SKM-1 treated with dmso at 0.1 percent for 144 hours (cell line): ENCODE measurements around the gene HIRA.

ENCODE experiments used
- DNase-seq: peaks from one replicate; lab custom pipeline; 2025; ENCODE audit not compliant: unreplicated experiment; lab: John Stamatoyannopoulos, UW

The HIRA gene

DNA sequence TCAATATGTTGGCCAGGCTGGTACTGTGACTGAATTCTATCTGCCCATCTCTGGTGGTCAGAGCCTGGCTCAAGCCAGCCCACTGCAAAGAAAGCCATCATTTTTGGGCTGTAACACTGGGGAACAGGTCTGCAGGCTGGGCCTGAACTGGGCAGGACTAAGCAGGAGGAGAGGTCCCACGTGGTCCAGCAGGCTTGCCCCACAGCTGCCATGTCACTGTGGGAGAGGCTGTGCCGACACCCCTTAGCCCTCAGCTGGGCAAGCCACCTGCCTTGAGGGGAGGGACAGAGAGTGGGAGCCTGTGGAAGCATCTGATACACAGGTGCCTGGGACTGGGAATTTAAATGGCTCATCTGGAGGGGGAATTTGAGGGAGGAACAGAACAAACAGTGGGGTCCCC, 73.3 kb downstream of the HIRA start:
- DNase-seq, result no peak

DNA sequence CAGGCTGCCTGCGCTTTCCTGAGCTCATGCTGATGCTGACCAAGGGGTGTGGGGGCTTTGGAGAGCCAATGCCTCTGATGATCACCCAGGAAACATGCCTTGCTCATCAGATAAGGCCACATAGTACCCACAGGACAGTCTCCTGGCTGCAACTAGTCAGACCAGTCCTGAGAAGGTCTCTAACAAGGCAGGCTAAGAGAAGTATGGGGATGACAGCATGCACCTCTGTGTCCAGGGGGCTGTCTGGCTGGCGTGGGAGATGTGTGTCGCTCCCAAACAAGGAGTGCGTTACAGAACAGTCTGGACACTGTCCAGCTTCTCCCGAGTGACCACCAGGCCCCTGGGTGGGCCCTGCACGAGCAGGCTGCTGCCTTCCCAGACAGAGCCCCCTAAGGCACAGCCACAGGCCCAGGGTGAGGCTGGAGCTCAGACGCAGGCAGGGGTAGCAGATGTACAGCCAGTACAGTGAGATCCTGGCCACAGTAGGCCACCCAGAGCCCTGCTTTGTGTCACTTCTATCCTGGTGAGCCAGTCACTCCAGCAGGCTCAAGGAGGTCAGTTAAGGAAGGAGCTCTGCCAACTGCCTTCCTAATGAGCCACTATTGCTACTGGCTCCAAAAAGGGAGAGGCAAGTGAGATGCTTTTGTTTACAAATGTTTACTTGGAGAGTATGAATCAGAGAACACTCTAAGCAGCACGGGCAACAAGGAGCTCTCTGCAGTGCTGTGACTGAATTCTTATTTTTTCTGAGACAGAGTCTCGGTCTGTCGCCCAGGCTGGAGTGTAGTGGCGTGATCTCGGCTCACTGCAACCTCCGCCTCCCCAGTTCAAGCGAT, 74.0 kb downstream of the HIRA start:
- DNase-seq, result no peak

- DNase-seq, result no peak
Measured at GRCh38 chr22:19356708-19357269, 74.7 kb downstream of the HIRA start.

DNA sequence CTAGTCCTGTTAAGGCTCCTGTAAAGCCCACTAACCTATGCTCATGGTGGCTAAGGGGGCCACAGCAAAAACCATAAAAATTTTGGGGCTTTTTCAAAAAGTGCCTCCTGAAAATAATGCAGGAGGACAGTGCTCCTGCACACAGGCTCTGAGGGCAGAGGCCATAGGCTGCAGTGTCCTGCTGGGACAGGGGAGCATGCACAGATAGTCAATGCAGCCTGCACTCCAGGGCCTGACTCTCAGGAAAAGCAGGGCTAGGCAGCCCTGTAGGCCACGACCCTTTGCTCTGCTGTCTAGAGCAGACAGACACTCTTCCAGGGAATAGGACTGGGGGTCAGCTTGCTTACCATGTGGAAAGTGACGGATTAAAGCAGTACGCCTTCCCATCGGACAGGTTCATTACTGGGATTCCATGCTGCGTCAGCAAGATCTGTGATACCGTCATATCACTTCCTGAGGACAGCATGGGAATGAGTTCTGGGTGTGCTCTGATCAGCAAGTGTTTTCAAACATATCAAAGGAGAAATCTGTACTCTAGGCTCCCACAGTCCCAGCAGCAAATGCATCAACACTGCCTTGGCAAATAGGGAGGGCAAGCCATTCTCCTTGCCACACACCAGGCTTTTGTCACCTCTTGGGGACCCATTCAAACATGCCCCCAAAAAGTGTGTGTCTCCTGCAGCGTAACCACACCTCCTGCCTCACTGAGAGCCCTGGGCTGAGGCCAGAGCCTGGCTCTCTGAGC, 75.9 kb downstream of the HIRA start:
- no peak for DNase-seq

DNA sequence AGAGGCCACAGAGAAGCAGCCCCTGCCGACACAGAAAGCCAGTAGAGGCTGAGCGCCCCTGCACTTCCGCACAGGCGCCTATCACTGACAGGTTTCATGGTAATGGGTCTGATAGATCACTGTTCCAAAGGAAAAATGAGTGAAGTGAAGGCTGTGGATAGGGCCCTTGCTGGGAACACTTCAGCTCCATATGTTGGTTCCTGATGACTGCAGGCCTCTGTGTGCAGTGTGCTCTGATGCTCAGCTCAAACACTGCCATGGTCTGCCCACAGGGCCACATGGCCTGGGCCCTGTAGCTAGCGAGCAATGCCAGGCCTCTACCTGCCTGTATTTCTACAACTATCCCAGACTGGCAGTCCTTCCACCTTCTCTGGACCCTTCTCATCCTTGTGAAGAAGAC, 77.3 kb downstream of the HIRA start:
- DNase-seq, result no peak

DNA sequence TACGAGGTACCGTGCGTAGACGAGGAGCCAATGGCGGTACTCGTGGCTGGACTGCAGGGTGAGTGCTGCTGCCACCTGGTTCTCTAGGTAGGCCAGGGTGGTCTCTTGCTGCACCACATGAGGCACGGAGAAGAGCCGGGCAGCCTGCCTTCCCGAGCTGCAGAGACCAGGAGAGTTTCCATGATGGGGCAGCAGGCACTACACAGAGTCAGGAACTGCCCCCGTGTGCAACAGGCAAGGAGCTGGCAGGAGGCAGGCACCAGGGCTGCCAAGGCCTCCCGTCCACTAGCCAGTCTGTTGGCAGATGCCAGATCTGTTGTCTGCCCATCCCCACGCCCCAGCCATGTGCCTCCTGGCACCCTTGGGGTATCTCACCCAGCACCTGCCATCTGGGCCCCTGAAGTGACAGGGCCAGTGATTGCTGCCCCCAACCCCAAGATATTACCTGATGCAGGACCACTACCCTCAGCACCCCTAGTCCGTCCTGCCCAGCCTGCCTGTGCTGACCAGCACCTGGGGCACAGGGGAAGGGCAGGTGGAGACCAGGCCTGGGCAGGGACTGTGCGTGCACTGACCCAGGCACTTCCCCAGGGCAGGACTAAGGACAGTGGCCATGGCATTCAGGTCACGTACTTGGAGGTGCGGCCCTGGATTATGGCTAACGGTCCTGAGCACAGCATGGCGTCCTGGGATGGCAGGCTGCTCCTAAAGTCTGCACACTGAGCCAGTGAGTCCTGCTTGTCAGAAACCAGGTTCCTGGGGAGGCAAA, 78.0 kb downstream of the HIRA start:
- no peak for DNase-seq

- DNase-seq, result no peak
Measured at GRCh38 chr22:19352766-19353165, 78.8 kb downstream of the HIRA start.

DNA sequence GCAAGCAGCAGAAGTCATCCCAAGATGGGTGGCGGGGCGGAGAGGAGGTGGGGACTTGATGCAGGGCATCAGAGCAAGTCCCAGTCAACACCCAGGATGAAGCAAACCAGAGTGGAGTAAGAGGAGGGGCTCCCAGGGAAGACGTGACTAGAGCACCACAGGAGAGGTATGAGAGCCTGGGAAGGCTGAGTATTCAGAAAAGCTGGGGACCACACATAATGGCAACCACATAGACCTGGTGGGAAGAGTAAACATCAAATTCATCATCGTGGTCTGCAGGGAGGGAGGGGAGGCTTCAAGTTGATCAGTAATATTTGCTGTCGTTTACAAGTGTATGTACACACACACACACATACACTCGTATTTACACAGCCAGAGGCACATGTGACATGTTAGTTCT, 79.3 kb downstream of the HIRA start:
- DNase-seq, result no peak

- no peak for DNase-seq
Measured at GRCh38 chr22:19351604-19352003, 79.9 kb downstream of the HIRA start.

DNA sequence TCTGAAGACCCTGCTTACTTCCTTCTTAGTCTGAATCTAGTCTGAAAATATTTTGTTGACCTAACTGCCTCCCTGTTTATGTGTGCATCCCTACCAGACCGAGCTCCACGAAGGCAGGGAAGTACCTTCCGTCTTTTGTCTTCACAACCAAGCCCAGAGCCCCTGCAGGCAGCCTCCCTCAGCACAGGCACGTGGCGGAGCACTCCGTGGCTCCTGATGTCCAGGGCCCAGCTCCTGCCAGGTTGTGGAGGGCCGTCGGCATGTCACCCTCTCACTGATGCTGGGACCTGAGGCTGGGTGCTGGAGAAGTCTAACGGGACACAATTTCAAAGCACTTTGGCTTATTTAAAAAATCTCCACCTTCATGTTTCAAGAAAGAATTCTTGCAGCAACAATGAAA, 80.6 kb downstream of the HIRA start:
- no peak for DNase-seq

DNA sequence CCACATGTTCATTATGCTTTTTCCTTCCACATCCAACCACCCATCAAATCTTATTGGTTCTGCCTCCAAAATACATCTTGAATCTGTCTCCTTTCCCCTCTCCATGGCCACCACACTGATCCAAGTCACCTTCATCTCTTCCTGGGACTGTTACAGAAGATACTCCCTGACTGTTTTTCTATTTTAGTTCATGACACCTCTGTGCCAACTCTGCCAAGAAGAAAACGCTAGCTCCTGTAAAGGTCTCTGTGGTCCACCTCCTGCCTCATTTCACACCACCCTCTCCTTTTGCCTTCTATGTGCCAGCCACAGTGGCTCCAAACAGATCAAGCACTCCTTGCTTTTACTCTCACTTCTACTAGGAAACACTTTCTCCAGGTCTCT, 81.1 kb downstream of the HIRA start:
- DNase-seq, result no peak

- no peak for DNase-seq
Measured at GRCh38 chr22:19349778-19350475, 81.6 kb downstream of the HIRA start.

DNA sequence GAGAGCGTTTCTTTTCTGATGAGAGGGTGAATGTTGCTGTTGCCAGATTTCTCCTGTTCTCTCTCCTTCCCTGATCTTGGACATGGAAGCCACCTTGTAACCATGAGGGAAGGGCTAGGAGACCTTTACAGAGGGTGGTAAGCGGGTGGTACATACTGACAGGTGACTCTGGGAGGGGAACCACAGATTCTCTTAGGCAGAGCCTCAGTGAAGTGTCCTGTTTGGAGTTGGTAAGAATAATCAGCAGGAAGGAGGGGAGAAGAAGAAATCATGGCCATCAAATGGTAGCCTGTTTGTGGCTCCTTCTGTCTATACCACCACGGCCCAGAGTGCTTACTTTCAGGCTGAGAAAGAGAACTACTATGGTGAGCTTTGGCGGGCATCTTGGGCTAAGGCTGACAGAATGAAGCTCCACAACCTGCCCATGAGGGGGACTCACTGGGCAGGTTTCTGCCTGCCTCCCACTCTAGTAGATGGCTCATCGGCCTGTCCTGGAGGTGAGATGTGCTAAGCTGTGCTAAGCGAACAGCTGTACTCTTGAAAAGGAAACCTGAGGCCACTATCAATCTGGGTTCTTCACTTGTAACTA, 84.8 kb downstream of the HIRA start:
- DNase-seq, result no peak

- DNase-seq, result no peak
Measured at GRCh38 chr22:19344420-19344819, 87.1 kb downstream of the HIRA start.

- DNase-seq, result no peak
Measured at GRCh38 chr22:19343470-19343869, 88.1 kb downstream of the HIRA start.

GRCh38 chr22:19341500-19341899, 90.0 kb downstream of the HIRA start:
- DNase-seq, result no peak

- DNase-seq, result no peak
Measured at GRCh38 chr22:19337137-19337536, 94.4 kb downstream of the HIRA start.

DNA sequence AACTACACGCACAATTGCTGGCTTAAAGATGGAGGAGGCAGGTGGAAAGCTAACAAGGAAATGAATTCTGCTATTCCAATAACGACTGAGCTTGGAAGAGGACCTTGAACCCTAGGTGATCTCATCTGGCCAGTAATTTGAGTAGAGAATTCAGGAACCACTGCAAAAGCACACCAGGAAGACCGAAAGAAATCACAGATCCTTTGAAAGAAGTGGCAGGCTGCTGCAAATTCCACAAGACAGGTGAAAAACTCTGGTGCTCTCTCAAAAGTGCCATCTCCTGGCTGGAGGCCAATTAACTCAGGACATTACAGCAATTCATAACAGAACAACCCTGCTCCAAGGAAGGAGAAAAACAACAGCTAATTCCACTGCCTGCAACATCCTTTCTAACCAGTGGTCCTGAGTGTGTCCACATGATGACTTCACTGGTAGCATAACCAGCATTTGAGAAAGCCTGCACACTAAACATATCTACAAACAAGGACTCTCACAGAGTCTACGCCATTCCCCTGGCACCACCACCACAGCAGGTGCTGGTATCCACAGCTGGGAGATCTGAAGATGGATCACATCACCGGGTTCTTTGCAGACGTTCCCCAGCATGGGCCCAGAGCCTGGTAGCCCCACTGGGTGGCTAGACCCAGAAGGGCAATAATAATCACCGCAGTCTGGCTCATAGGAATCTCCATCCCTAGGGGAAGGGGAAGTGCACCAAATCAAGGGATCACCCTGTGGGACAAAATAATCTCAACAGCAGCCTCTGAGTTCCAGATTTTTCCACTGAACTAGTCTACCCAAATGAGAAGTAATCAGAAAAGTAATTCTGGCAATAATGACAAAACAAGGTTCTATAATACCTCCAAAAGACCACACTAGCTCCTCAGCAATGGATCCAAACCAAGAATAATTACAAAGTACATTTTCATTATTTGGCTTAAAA, 95.1 kb downstream of the HIRA start:
- DNase-seq, result no peak

DNA sequence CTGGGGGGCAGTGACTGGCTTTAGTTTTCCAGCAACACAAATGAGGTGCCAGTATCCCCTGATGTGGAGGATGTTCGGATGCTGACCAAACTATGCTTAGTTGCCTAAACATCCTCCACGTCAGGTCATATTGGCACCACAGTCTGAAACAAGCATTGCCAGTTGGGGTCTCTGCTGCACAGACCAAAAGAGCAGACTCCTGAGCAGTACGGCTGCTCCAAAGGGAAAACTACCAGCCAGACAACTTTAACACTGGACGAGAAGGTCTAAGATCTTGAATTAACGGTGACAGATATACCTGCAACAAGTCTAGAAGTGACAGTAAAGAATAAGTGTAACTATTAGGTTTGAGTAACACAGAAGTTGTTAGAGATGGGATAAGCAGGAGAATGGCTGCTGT, 99.6 kb downstream of the HIRA start:
- no peak for DNase-seq
